K562 (cell line): ENCODE results near the gene PDRG1. TPM values are rescaled to one million over a fixed set of nuclear protein-coding genes. Genes with fewer than 3 reads are reported as not detected.
A peak's percentile ranks its signal among the peaks of the same experiment; 100 is the strongest.

Experiments used
- CBFA2T2 ChIP-seq: fragments of 450-650 bp; conservative IDR thresholded peaks from 2 replicates; pipeline ENCODE4 v1.6.1; 2017; ENCODE audit warnings: mild to moderate bottlenecking
- CREM ChIP-seq: IDR thresholded peaks from 2 replicates; pipeline ENCODE4 v1.6.1; 2014; ENCODE audit warnings: antibody characterized with exemption, low read depth
- NR3C1 ChIP-seq: sonication (generic); formaldehyde crosslinking; IDR thresholded peaks from 2 replicates; pipeline ENCODE4 v1.8.1; 2022; ENCODE audit warnings: missing genetic modification reagents
- RAD21 ChIP-seq, 2 experiments: fragments of 250-450 bp in 1 of 2; fragments of 450-650 bp in 1 of 2; sonication (Bioruptor Pico) in 1 of 2; formaldehyde crosslinking in 1 of 2; IDR thresholded peaks in 1 of 2; conservative IDR thresholded peaks in 1 of 2; 2 replicates each; pipeline versions ENCODE4 v1.4.0 to v1.8.0; 2020 to 2022; ENCODE audit warnings: mild to moderate bottlenecking in 2 of 2, moderate library complexity in 1 of 2
- RBM17 ChIP-seq: fragments of 200-400 bp; formaldehyde crosslinking; IDR thresholded peaks from 2 replicates; pipeline ENCODE4 v1.6.1; 2017; ENCODE audit warnings: low read depth, mild to moderate bottlenecking, low read length, borderline replicate concordance
- SIN3B ChIP-seq: fragments of 450-650 bp; IDR thresholded peaks from 2 replicates; pipeline ENCODE4 v1.6.1; 2017; ENCODE audit warnings: low read depth, mild to moderate bottlenecking, moderate library complexity
- polyA plus RNA-seq, 8 experiments: library from polyadenylated mRNA; depleted of rRNA in 4 of 8; stranded (reverse) in 5 of 8; unstranded in 3 of 8; fragments of >200 nt; fragmentation: Nextera tagmentation in 2 of 8; fragmentation: Illumina TruSeq in 1 of 8; extraction: Ambion mirVana in 2 of 8; extraction: Trizol in 1 of 8; gene quantifications; 2 replicates each; pipeline versions ENCODE4 v1.2.1 to v1.2.3, GENCODE V29; 2011 to 2014; ENCODE audit warnings: inconsistent platforms in 1 of 8, missing spikeins in 1 of 8
- total RNA-seq, 7 experiments: library from RNA; depleted of rRNA in 6 of 7; stranded (reverse); fragments of >200 nt in 6 of 7; fragmentation: Illumina TruSeq in 2 of 7; extraction: Trizol in 2 of 7; gene quantifications; 2 replicates each; pipeline versions ENCODE4 v1.2.1 to v1.2.3, GENCODE V29; 2011 to 2021; ENCODE audit warnings: low replicate concordance in 1 of 7
- TF ChIP-seq, protein P1 (sequence below): fragments of 450-650 bp; IDR thresholded peaks from 2 replicates; pipeline ENCODE4 v1.6.1; 2016; ENCODE audit warnings: mild to moderate bottlenecking, moderate library complexity

PDRG1 gene
- total and polyA plus RNA-seq, 9 of the 15 experiments (the other 6 are each of a cell fraction or from before 2014, with no cell fraction given) = 12.6 to 58.6 (median 26.1) TPM

DNA sequence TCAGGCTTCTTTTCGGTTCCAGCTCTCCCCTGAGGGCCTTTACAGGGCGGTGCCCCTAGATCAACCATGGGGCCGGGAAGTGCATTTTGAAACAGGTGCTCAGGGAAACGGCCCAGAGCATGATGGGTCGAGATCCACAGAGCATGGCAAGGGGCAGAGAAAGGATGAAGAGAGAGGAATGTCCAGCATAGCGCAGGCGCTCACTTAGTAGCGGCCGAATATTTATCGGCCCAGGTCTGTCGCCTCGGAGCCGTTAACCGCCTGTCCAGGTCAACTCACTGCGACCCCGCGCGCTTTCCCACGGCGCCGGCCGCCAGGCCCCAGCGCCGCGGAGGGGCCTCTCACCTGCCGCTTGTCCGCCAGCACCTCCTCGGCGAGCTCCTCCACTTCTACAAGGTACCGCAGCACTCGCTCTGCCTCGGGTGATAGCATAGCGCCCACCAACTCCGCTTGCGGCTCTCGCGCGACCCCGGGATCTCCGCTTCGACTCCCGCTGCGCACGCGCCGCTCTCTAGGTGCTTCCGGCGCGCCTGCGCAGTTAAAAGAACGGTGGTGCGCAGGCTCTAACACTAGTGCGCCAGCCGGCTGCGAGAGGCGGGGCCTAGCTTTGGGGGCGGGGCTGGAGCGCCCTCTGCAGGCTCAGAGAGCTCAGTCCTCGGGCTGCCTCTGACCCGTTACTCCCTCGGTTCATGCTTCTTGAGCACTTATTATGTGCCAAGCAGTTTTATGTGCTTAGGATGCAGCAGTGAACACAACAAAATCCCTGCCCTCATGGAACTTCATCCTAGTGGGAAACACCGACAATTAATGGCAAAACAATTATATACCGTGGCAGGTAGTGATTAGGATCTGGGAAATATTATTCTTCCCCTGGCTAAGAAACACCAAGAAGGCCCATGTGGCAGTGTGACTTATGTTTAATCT lies at the start of gene PDRG1 (continued):
- TF ChIP-seq, protein P1, sequence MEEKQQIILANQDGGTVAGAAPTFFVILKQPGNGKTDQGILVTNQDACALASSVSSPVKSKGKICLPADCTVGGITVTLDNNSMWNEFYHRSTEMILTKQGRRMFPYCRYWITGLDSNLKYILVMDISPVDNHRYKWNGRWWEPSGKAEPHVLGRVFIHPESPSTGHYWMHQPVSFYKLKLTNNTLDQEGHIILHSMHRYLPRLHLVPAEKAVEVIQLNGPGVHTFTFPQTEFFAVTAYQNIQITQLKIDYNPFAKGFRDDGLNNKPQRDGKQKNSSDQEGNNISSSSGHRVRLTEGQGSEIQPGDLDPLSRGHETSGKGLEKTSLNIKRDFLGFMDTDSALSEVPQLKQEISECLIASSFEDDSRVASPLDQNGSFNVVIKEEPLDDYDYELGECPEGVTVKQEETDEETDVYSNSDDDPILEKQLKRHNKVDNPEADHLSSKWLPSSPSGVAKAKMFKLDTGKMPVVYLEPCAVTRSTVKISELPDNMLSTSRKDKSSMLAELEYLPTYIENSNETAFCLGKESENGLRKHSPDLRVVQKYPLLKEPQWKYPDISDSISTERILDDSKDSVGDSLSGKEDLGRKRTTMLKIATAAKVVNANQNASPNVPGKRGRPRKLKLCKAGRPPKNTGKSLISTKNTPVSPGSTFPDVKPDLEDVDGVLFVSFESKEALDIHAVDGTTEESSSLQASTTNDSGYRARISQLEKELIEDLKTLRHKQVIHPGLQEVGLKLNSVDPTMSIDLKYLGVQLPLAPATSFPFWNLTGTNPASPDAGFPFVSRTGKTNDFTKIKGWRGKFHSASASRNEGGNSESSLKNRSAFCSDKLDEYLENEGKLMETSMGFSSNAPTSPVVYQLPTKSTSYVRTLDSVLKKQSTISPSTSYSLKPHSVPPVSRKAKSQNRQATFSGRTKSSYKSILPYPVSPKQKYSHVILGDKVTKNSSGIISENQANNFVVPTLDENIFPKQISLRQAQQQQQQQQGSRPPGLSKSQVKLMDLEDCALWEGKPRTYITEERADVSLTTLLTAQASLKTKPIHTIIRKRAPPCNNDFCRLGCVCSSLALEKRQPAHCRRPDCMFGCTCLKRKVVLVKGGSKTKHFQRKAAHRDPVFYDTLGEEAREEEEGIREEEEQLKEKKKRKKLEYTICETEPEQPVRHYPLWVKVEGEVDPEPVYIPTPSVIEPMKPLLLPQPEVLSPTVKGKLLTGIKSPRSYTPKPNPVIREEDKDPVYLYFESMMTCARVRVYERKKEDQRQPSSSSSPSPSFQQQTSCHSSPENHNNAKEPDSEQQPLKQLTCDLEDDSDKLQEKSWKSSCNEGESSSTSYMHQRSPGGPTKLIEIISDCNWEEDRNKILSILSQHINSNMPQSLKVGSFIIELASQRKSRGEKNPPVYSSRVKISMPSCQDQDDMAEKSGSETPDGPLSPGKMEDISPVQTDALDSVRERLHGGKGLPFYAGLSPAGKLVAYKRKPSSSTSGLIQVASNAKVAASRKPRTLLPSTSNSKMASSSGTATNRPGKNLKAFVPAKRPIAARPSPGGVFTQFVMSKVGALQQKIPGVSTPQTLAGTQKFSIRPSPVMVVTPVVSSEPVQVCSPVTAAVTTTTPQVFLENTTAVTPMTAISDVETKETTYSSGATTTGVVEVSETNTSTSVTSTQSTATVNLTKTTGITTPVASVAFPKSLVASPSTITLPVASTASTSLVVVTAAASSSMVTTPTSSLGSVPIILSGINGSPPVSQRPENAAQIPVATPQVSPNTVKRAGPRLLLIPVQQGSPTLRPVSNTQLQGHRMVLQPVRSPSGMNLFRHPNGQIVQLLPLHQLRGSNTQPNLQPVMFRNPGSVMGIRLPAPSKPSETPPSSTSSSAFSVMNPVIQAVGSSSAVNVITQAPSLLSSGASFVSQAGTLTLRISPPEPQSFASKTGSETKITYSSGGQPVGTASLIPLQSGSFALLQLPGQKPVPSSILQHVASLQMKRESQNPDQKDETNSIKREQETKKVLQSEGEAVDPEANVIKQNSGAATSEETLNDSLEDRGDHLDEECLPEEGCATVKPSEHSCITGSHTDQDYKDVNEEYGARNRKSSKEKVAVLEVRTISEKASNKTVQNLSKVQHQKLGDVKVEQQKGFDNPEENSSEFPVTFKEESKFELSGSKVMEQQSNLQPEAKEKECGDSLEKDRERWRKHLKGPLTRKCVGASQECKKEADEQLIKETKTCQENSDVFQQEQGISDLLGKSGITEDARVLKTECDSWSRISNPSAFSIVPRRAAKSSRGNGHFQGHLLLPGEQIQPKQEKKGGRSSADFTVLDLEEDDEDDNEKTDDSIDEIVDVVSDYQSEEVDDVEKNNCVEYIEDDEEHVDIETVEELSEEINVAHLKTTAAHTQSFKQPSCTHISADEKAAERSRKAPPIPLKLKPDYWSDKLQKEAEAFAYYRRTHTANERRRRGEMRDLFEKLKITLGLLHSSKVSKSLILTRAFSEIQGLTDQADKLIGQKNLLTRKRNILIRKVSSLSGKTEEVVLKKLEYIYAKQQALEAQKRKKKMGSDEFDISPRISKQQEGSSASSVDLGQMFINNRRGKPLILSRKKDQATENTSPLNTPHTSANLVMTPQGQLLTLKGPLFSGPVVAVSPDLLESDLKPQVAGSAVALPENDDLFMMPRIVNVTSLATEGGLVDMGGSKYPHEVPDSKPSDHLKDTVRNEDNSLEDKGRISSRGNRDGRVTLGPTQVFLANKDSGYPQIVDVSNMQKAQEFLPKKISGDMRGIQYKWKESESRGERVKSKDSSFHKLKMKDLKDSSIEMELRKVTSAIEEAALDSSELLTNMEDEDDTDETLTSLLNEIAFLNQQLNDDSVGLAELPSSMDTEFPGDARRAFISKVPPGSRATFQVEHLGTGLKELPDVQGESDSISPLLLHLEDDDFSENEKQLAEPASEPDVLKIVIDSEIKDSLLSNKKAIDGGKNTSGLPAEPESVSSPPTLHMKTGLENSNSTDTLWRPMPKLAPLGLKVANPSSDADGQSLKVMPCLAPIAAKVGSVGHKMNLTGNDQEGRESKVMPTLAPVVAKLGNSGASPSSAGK = peak; percentile 90
- TF ChIP-seq CREM = peak; percentile 20
- peak; percentile 96 for TF ChIP-seq RAD21 (CRISPR knock-in tag; conservative IDR thresholded peaks at IDR 0.05 in 1 of 2, IDR thresholded peaks at IDR 0.05 in 1 of 2)
- TF ChIP-seq RBM17 = no peak
- no peak for TF ChIP-seq CBFA2T2
- TF ChIP-seq NR3C1 (CRISPR knock-in tag) = no peak
- TF ChIP-seq SIN3B = no peak
